22Rv1 (cell line): Measurements from ENCODE around the gene SRSF6.

ENCODE experiments used
- CTCF ChIP-seq: fragments of 450-650 bp; IDR thresholded peaks from 2 replicates; pipeline ENCODE4 v1.5.1; 2017; ENCODE audit warnings: mild to moderate bottlenecking
- ZFX ChIP-seq: fragments of 450-650 bp; IDR thresholded peaks from 2 replicates; pipeline ENCODE4 v1.6.1; 2017; ENCODE audit warnings: antibody characterized with exemption, borderline replicate concordance

GRCh38 chr20:43430265-43431133, 27.2 kb upstream of the SRSF6 start:
- TF ChIP-seq CTCF: no peak
- TF ChIP-seq ZFX: no peak
